CD14-positive monocyte (primary cell): Measurements from ENCODE around the gene IDH1. TPM values are rescaled to one million over a fixed set of nuclear protein-coding genes. Genes with fewer than 3 reads are reported as not detected.

Experiments used
- DNase-seq, 3 donors: peaks; one replicate each; pipeline ENCODE4 v3.0.0-alpha.2; 2011 to 2022
- H2AFZ ChIP-seq: 2 replicates; pipeline ENCODE4 v1.6.0; 2012; ENCODE audit warnings: mild to moderate bottlenecking, low read depth, low read length, inconsistent platforms; ENCODE audit not compliant: insufficient read depth, poor library complexity, severe bottlenecking
- H3K27ac ChIP-seq, 2 donors: 1 replicate in 1 of 2; 2 replicates in 1 of 2; pipeline ENCODE4 v1.5.1; 2012 to 2013; ENCODE audit warnings: low read length in 2 of 2, control low read depth in 1 of 2, inconsistent platforms in 1 of 2, low read depth in 1 of 2, mild to moderate bottlenecking in 1 of 2
- H3K27me3 ChIP-seq, 2 donors: one replicate each; pipeline versions ENCODE4 v1.6.0 to v1.6.1; 2011 to 2013; ENCODE audit warnings: low read length in 2 of 2; ENCODE audit not compliant: control insufficient read depth in 2 of 2, insufficient read depth in 2 of 2
- H3K36me3 ChIP-seq, 2 donors: replicated peaks in 1 of 2; 1 replicate in 1 of 2; 2 replicates in 1 of 2; pipeline versions ENCODE4 v1.5.1 to v1.6.1; 2012 to 2013; ENCODE audit warnings: low read length in 2 of 2, control low read depth in 1 of 2, inconsistent platforms in 1 of 2, mild to moderate bottlenecking in 1 of 2; ENCODE audit not compliant: insufficient read depth in 2 of 2, control insufficient read depth in 1 of 2
- H3K4me1 ChIP-seq, 2 donors: 1 replicate in 1 of 2; 2 replicates in 1 of 2; pipeline versions ENCODE4 v1.5.1 to v1.6.1; 2012 to 2013; ENCODE audit warnings: low read length in 2 of 2, control low read depth in 1 of 2, inconsistent platforms in 1 of 2, mild to moderate bottlenecking in 1 of 2, moderate library complexity in 1 of 2; ENCODE audit not compliant: insufficient read depth in 2 of 2, control insufficient read depth in 1 of 2
- H3K4me2 ChIP-seq: replicated peaks from 2 replicates; pipeline ENCODE3; 2012; ENCODE audit warnings: low read length, moderate library complexity, mild to moderate bottlenecking; ENCODE audit not compliant: poor library complexity, severe bottlenecking; ENCODE audit errors: extremely low read depth
- H3K4me3 ChIP-seq, 3 experiments: fragments of 200-600 bp in 1 of 3; sonication (generic) in 1 of 3; replicated peaks in 1 of 3; 1 replicate in 2 of 3; 2 replicates in 1 of 3; pipeline ENCODE4 v1.5.1; 2011 to 2013; ENCODE audit warnings: low read length in 3 of 3, mild to moderate bottlenecking in 3 of 3, control low read depth in 2 of 3, low read depth in 2 of 3, inconsistent platforms in 1 of 3, moderate library complexity in 1 of 3
- H3K79me2 ChIP-seq: 2 replicates; pipeline ENCODE4 v1.6.0; 2012; ENCODE audit warnings: mild to moderate bottlenecking, control low read depth, inconsistent platforms, low read length, moderate library complexity; ENCODE audit not compliant: insufficient read depth
- H3K9ac ChIP-seq: 2 replicates; pipeline ENCODE4 v1.6.0; 2017; ENCODE audit warnings: low read length, mild to moderate bottlenecking; ENCODE audit not compliant: insufficient read depth, poor library complexity, severe bottlenecking
- H3K9me3 ChIP-seq, 2 donors: replicated peaks in 1 of 2; 1 replicate in 1 of 2; 2 replicates in 1 of 2; pipeline versions ENCODE4 v1.5.1 to v1.6.1; 2012 to 2013; ENCODE audit warnings: low read length in 2 of 2, control low read depth in 1 of 2; ENCODE audit not compliant: control insufficient read depth in 1 of 2, insufficient read depth in 1 of 2
- H4K20me1 ChIP-seq: 2 replicates; pipeline ENCODE4 v1.6.0; 2012; ENCODE audit warnings: mild to moderate bottlenecking, low read length, control low read depth, moderate library complexity; ENCODE audit not compliant: insufficient read depth
- H3K27ac Mint-ChIP-seq, 7 donors: one replicate each; pipeline ENCODE4 v1.8.0; 2020; ENCODE audit warnings: mild to moderate bottlenecking in 7 of 7, mixed read lengths in 7 of 7, moderate library complexity in 6 of 7, inconsistent platforms in 2 of 7
- H3K27me3 Mint-ChIP-seq, 3 donors: one replicate each; pipeline ENCODE4 v1.8.0; 2021 to 2022; ENCODE audit warnings: low read depth in 3 of 3, mild to moderate bottlenecking in 3 of 3, mixed read lengths in 3 of 3, moderate library complexity in 3 of 3, inconsistent platforms in 1 of 3
- H3K36me3 Mint-ChIP-seq, 2 donors: one replicate each; pipeline ENCODE4 v1.8.0; 2020; ENCODE audit warnings: mixed read lengths in 2 of 2, inconsistent platforms in 1 of 2, mild to moderate bottlenecking in 1 of 2
- H3K4me1 Mint-ChIP-seq: one replicate; pipeline ENCODE4 v1.8.0; 2020; ENCODE audit warnings: mild to moderate bottlenecking, mixed read lengths
- H3K4me3 Mint-ChIP-seq, 2 donors: one replicate each; pipeline ENCODE4 v1.8.0; 2020; ENCODE audit warnings: mild to moderate bottlenecking in 2 of 2, mixed read lengths in 2 of 2, moderate library complexity in 1 of 2
- H3K9me3 Mint-ChIP-seq, 7 donors: one replicate each; pipeline ENCODE4 v1.8.0; 2020 to 2022; ENCODE audit warnings: mixed read lengths in 7 of 7, mild to moderate bottlenecking in 6 of 7, moderate library complexity in 6 of 7, inconsistent platforms in 2 of 7
- WGBS: methylation state at CpG from one replicate; pipeline ENCODE4 v1.1.5; 2013; ENCODE audit warnings: missing lambda C conversion rate; ENCODE audit not compliant: insufficient coverage; 5-methylcytosine and 5-hydroxymethylcytosine counted together
- intact Hi-C, 2 donors: fragments of 100-400 bp; cut with micrococcal nuclease; formaldehyde crosslinking; loops; one replicate each; pipeline versions ENCODE4 v1.15.0 to v1.15.1; 2023
- polyA plus RNA-seq, 3 donors: library from polyadenylated mRNA; depleted of rRNA in 1 of 3; unstranded in 2 of 3; stranded (reverse) in 1 of 3; fragments of 300-500 nt in 2 of 3; fragments of >200 nt in 1 of 3; fragmentation: Illumina TruSeq in 2 of 3; gene quantifications; 1 replicate in 2 of 3; 2 replicates in 1 of 3; pipeline ENCODE4 v1.2.3, GENCODE V29; 2012 to 2021
- TF ChIP-seq, protein P1 (sequence below): fragments of 200-600 bp; IDR thresholded peaks from one replicate; pipeline ENCODE4 v1.8.0; 2022; ENCODE audit warnings: antibody characterized with exemption, mild to moderate bottlenecking

IDH1 gene
- polyA plus RNA-seq, 3 donors: 33.6 to 120 (median 115) TPM

DNA sequence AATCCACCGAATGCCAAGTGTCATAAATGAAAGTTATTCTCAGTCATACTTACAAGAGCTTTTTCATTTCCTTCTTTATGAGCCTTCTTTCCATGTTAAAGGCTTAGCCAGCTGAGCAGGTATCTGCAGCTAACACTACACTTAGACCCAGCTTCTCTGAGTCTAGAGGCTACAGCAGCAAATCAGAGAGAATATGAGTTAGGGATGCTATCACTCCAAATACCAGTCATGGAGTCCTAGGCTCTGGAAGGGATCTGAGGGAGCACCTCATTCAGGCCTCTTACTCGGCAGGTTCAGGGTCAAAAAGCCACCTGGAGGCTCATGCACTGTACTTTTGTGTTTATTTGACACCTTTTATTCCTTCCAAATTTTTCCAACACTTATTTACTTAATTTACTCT is 68.0 kb downstream of the IDH1 start:
- TF ChIP-seq, protein P1, sequence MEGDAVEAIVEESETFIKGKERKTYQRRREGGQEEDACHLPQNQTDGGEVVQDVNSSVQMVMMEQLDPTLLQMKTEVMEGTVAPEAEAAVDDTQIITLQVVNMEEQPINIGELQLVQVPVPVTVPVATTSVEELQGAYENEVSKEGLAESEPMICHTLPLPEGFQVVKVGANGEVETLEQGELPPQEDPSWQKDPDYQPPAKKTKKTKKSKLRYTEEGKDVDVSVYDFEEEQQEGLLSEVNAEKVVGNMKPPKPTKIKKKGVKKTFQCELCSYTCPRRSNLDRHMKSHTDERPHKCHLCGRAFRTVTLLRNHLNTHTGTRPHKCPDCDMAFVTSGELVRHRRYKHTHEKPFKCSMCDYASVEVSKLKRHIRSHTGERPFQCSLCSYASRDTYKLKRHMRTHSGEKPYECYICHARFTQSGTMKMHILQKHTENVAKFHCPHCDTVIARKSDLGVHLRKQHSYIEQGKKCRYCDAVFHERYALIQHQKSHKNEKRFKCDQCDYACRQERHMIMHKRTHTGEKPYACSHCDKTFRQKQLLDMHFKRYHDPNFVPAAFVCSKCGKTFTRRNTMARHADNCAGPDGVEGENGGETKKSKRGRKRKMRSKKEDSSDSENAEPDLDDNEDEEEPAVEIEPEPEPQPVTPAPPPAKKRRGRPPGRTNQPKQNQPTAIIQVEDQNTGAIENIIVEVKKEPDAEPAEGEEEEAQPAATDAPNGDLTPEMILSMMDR: no peak
- H3K27me3 Mint-ChIP-seq: peaks cover 0 to 4% (median 0%) of the 10 kb centered on the region in 3 donors
- Histone ChIP-seq H3K4me2 (no peak overlapping the region), H2AFZ (no peak overlapping the region), H3K4me3 (no peak overlapping the region), H3K36me3 (no peaks in the 10 kb centered on the region), H3K27me3 (no peaks in the 10 kb centered on the region), H3K4me1 (peaks cover 12 to 13% of the 10 kb centered on the region in 2 donors), H3K9me3 (no peaks in the 10 kb centered on the region), H3K27ac (no peak overlapping the region), H3K79me2 (no peaks in the 10 kb centered on the region), H3K9ac (no peak overlapping the region), H4K20me1 (no peaks in the 10 kb centered on the region)
- no peak for DNase-seq
- no peaks in the 10 kb centered on the region for H3K9me3 Mint-ChIP-seq
- no peaks in the 10 kb centered on the region for H3K36me3 Mint-ChIP-seq
- H3K27ac Mint-ChIP-seq: no peak overlapping the region
- H3K4me1 Mint-ChIP-seq: peaks cover 19% of the 10 kb centered on the region
- no peak overlapping the region for H3K4me3 Mint-ChIP-seq
- no CpG with 5 or more reads among the region's 2 CpGs for WGBS
- intact Hi-C loops: no loop called here

DNA sequence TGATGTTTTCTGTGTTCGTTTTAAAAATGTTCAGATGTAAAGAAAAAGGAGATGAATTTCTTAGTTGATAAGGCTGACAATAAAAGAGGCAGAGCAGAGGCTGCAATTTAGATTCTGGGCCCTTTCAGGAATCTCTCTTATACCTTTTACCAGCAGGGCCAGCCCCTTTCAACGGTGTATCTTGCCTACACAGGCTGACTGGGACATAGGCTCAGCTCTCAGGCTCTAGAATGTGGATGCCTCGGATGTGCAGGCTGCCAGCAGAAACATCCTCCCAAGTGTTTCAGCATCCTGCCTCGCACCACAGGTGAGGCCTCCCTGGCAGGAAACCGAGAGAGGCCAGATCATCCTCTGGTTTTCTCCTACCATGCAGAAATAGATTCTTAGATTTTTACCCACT is 68.4 kb downstream of the IDH1 start:
- Mint-ChIP-seq H3K36me3 (no peaks in the 10 kb centered on the region), H3K4me1 (peaks cover 19% of the 10 kb centered on the region), H3K9me3 (no peaks in the 10 kb centered on the region), H3K4me3 (no peak overlapping the region), H3K27ac (no peak overlapping the region), H3K27me3 (peaks cover 0 to 4% (median 0%) of the 10 kb centered on the region in 3 donors)
- H3K4me1 ChIP-seq: peaks cover 12 to 13% of the 10 kb centered on the region in 2 donors
- no peaks in the 10 kb centered on the region for H3K9me3 ChIP-seq
- no peak for DNase-seq
- WGBS: 61% methylated on average over 4 of the region's 5 CpGs
- no peaks in the 10 kb centered on the region for H3K27me3 ChIP-seq
- H4K20me1 ChIP-seq: no peaks in the 10 kb centered on the region
- H3K27ac ChIP-seq: no peak overlapping the region
- H3K36me3 ChIP-seq: no peaks in the 10 kb centered on the region
- H2AFZ ChIP-seq: no peak overlapping the region
- H3K9ac ChIP-seq: no peak overlapping the region
- no peak overlapping the region for H3K4me2 ChIP-seq
- no peaks in the 10 kb centered on the region for H3K79me2 ChIP-seq
- intact Hi-C loops: no loop called here
- TF ChIP-seq, protein P1: no peak
- H3K4me3 ChIP-seq: no peak overlapping the region

Other genes with a start within 250 kb of the IDH1 start
- gene PLEKHM3, start 229.5 kb downstream of the IDH1 start, polyA plus RNA-seq: 1 to 10 TPM; 3.0 to 8.0 (median 3.0) TPM
- gene CRYGD, start 130.5 kb downstream of the IDH1 start, polyA plus RNA-seq: not detected
- gene CRYGC, start 125.2 kb downstream of the IDH1 start, polyA plus RNA-seq: not detected
- not detected for gene CRYGB, start 108.9 kb downstream of the IDH1 start, polyA plus RNA-seq
- not detected for gene CRYGA, start 91.5 kb downstream of the IDH1 start, polyA plus RNA-seq
- gene C2orf80, start 65.0 kb downstream of the IDH1 start, polyA plus RNA-seq: not detected
- 10 to 100 TPM in 1 of 3 donors, 1 to 10 TPM in 2; 3.5 to 17.6 (median 6.2) TPM for gene PIKFYVE, start 11.2 kb upstream of the IDH1 start, polyA plus RNA-seq
- gene PTH2R, start 151.7 kb upstream of the IDH1 start, polyA plus RNA-seq: under 1 TPM; 0.07 to 0.12 (median 0.11) TPM